Activated naive CD4-positive, alpha-beta T cell treated with anti-CD3 and anti-CD28 coated beads, Interleukin-2, amount 10 ng/mL, durations not matched to agents 7 days and 5 days (primary cell): ENCODE results near the gene CSH1.
"Not testable (repeated sequence)": the region's sequence is repeated elsewhere in the genome, so short reads cannot be mapped to it uniquely, and the experiment has no call there.

Experiments
- CTCF ChIA-PET: fragments of 350-600 bp; sonication (Branson Sonifier 250); formaldehyde crosslinking; loops from one replicate; lab custom pipeline; 2021; ENCODE audit warnings: antibody characterized with exemption; lab: Charles Lee
- DNase-seq: peaks from one replicate; pipeline ENCODE4 v3.0.0-alpha.2; 2020
- H3K27ac Mint-ChIP-seq: one replicate; pipeline ENCODE4 v1.8.0; 2021; ENCODE audit warnings: mild to moderate bottlenecking, moderate library complexity, mixed read lengths
- H3K27me3 Mint-ChIP-seq: one replicate; pipeline ENCODE4 v1.8.0; 2021; ENCODE audit warnings: mild to moderate bottlenecking, mixed read lengths
- H3K36me3 Mint-ChIP-seq: one replicate; pipeline ENCODE4 v1.8.0; 2021; ENCODE audit warnings: mixed read lengths
- H3K4me1 Mint-ChIP-seq: one replicate; pipeline ENCODE4 v1.8.0; 2021; ENCODE audit warnings: mixed read lengths
- H3K4me3 Mint-ChIP-seq: one replicate; pipeline ENCODE4 v1.8.0; 2021; ENCODE audit warnings: mild to moderate bottlenecking, moderate library complexity, mixed read lengths
- H3K9me3 Mint-ChIP-seq: one replicate; pipeline ENCODE4 v1.8.0; 2021; ENCODE audit warnings: mixed read lengths

Gene CSH1

DNA sequence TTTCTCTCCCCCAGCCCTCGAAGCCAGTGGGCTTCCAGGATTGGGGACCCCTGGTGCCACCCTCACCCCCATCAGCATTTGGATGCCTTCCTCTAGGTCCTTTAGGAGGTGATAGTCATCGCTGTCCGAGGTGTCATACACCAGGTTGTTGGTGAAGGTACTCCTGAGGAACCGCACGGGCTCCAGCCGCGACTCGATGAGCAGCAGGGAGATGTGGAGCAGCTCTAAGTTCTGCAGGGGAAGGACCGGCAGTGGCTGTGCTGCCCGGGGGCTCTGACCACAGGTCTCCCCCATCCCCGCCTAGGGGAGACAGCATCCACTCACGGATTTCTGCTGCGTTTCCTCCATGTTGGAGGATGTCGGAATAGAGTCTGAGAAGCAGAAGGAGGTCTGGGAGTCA lies 13.7 kb upstream of the CSH1 start:
- H3K4me1 Mint-ChIP-seq: peaks cover 2% of the 10 kb centered on the region
- no peaks in the 10 kb centered on the region for H3K36me3 Mint-ChIP-seq
- CTCF ChIA-PET: interaction anchor here (0.6 to 4.3 kb wide), 8 partner anchors 8 to 223 kb away, joined by 3 to 40 read pairs (median 8); partner anchors contain the start of gene CD79B
- peak; percentile 10 for DNase-seq
- no peaks in the 10 kb centered on the region for H3K9me3 Mint-ChIP-seq
- H3K27me3 Mint-ChIP-seq: peaks cover 59% of the 10 kb centered on the region
- H3K27ac Mint-ChIP-seq: no peak overlapping the region
- H3K4me3 Mint-ChIP-seq: no peak overlapping the region

DNA sequence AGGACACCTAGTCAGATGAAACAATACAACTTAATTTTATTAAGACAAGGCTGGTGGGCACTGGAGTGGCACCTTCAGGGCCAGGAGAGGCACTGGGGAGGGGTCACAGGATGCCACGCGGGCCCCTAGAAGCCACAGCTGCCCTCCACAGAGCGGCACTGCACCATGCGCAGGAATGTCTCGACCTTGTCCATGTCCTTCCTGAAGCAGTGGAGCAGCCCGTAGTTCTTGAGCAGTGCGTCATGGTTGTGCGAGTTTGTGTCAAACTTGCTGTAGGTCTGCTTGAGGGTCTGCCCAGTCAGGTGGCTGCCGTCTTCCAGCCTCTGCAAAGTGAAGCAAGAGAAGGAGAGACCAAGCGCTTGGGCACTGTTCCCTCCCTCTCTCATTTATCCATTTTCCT lies 13.2 kb upstream of the CSH1 start:
- H3K36me3 Mint-ChIP-seq, H3K4me1 Mint-ChIP-seq, H3K4me3 Mint-ChIP-seq, DNase-seq, H3K9me3 Mint-ChIP-seq, H3K27ac Mint-ChIP-seq: not testable (repeated sequence)
- CTCF ChIA-PET: interaction anchor here (1.7 to 4.3 kb wide), 2 partner anchors 81 to 117 kb away, joined by 8 to 40 read pairs; no protein-coding TSS in a partner anchor
- peaks cover 58% of the 10 kb centered on the region for H3K27me3 Mint-ChIP-seq

DNA sequence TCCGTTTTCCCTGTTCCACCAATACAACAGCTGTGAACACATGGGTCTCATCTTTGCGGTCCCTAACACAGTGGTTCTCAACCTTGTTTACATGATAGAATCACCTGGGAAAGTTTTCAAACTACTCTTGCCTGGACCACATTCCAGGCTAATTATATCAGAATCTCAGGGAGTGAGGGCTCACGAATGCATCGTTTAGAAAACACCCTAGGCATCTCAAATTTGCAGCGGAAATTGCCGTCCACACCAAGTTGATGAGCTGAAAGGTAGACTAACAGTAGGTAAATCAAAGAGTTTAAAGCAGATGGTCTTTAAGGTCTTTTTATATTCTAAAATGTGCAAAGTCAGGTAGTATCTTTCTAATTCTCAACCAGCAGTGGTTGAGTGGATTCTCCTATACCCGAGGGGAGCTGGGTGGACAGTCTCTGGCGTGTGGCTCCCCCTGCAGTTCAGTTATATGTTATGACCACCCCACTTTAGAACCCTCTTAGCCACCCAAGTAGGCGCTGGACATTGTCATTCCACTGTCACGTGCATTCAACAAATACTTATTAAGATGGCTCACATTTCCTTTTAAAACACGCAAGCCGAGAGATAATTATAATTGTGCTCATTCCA lies 10.9 kb upstream of the CSH1 start:
- CTCF ChIA-PET: interaction anchor here (0.9 to 1.4 kb wide), 2 partner anchors 12 to 239 kb away, joined by 3 to 4 read pairs; partner anchors contain the start of gene GH1
- DNase-seq, H3K4me1 Mint-ChIP-seq, H3K9me3 Mint-ChIP-seq, H3K27ac Mint-ChIP-seq, H3K4me3 Mint-ChIP-seq, H3K36me3 Mint-ChIP-seq: not testable (repeated sequence)
- peaks cover 54% of the 10 kb centered on the region for H3K27me3 Mint-ChIP-seq

DNA sequence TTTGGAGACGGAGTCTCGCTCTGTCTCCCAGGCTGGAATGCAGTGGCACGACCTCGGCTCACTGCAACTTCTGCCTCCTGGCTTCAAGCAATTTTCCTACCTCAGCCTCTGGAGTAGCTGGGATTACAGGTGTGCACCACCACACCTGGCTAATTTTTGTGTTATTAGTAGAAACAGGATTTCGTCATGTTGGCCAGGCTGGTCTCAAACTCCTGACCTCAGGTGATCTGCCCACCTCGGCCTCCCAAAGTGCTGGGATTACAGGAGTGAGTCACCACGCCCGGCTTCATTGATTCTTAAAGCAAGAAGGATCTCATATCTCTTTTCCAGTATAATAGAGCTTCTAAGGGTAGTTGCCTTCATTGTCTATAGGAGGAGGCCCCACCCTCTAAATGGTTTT lies 8.4 kb upstream of the CSH1 start:
- peaks cover 57% of the 10 kb centered on the region for H3K27me3 Mint-ChIP-seq
- H3K4me3 Mint-ChIP-seq, H3K27ac Mint-ChIP-seq, H3K36me3 Mint-ChIP-seq, H3K4me1 Mint-ChIP-seq, H3K9me3 Mint-ChIP-seq, DNase-seq: not testable (repeated sequence)
- CTCF ChIA-PET: interaction anchor here (0.6 to 4.6 kb wide), 9 partner anchors 14 to 229 kb away, joined by 3 to 22 read pairs (median 4); partner anchors contain the start of gene GH1

DNA sequence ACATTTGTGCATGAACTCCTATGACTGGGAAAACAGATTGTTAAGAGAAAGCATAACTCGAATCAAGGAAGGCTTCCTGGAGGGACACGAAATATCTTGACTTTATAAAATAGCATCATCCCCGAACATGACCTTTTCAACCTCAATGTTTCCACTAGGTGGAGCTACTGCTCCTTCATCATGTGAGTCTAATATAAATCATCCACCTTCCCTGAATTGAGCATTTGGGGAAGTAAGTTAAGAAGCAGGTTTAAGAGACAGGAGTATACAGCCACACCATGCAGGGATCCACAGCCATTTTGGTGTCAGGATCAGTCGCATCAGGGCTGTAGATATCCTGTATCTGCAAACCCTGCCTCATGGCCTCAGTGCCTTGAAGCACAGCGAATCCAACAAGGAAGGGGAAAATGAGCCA lies 7.4 kb upstream of the CSH1 start:
- not testable (repeated sequence) for H3K27ac Mint-ChIP-seq, H3K4me1 Mint-ChIP-seq, H3K36me3 Mint-ChIP-seq, H3K4me3 Mint-ChIP-seq, H3K9me3 Mint-ChIP-seq
- DNase-seq: peak; percentile 46
- CTCF ChIA-PET: interaction anchor here (1.0 to 4.6 kb wide), 8 partner anchors 13 to 230 kb away, joined by 3 to 22 read pairs (median 8); partner anchors contain the start of gene GH1
- peaks cover 62% of the 10 kb centered on the region for H3K27me3 Mint-ChIP-seq

DNA sequence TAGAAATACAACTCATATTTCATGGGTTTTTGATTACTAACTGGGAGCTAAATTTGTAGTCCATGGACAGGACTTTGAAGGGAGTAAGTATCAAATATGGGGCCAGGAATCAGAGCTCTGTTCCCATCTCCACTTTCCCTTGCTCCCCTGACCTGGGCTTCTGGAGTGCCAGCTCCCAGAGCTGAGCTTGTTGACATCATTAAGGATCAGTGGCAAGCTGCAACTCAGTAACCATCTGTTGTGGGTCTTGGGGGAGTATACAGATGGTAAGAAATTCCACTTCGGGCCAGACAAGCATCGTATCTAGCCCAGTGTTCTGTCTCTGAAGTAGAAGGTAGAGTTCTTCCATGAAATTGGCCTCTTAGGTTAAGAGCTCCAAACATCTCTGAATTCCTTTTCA lies 5.6 kb upstream of the CSH1 start:
- not testable (repeated sequence) for DNase-seq, H3K4me3 Mint-ChIP-seq, H3K9me3 Mint-ChIP-seq, H3K4me1 Mint-ChIP-seq, H3K36me3 Mint-ChIP-seq, H3K27ac Mint-ChIP-seq
- H3K27me3 Mint-ChIP-seq: peaks cover 70% of the 10 kb centered on the region
- CTCF ChIA-PET: interaction anchor here (0.6 to 4.6 kb wide), 6 partner anchors 12 to 124 kb away, joined by 3 to 22 read pairs (median 4); partner anchors contain the start of gene GH1

DNA sequence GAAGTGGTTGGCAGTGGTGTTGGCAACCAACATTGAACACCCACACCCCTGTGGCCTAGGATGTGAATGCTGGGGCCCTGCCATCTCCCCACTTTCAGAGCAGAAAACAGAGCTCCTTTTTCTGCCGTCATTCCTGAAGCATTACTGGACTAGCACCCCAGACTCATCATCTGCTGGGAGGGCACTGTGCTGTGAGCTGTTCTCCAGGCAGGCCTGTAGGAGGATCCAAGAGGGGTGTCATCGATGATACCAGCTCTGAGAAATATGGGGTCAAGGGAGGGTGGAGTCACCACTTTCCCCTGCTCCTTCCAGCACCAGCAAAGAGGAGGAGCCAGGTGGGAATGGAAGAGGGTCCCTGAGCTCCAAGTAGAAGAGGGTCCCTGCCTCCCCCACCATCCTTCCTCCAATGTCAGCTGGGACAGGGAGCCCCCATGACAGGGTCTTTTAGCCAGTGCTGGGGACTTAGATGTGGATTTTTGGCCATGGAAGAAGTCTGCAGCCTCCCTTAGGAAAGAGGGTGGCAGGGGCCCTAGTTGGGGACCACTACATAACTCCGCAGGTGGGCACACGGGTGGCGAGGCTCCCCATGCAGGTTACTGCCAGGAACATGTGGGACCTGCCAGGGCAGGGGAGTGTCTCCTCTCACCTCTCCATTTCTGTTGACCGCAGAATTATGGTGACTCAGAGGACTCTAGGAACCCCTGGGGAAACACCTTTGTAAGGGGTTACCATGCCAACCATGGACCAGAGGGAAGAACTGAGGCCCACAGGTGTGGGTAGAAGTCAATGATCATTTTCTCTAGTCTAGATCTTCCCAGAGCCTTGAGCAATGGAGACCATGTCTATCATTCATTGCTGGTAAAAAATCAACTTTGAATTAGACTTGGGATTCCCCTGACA lies 2.8 kb upstream of the CSH1 start:
- H3K27me3 Mint-ChIP-seq: peaks cover 66% of the 10 kb centered on the region
- H3K4me1 Mint-ChIP-seq, H3K9me3 Mint-ChIP-seq, H3K36me3 Mint-ChIP-seq, H3K27ac Mint-ChIP-seq, H3K4me3 Mint-ChIP-seq: not testable (repeated sequence)
- peak; percentile 21 for DNase-seq
- CTCF ChIA-PET: interaction anchor here (0.6 to 1.5 kb wide), 4 partner anchors 9 to 250 kb away, joined by 3 to 4 read pairs (median 3); no protein-coding TSS in a partner anchor

DNA sequence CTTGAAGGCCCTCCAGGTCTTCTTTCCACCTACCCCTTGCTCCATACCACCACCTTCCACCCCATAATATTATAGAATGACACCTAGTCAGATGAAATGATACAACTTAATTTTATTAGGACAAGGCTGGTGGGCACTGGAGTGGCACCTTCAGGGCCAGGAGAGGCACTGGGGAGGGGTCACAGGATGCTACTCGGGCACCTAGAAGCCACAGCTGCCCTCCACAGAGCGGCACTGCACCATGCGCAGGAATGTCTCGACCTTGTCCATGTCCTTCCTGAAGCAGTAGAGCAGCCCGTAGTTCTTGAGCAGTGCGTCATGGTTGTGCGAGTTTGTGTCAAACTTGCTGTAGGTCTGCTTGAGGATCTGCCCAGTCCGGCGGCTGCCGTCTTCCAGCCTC lies 1.6 kb downstream of the CSH1 start:
- H3K27me3 Mint-ChIP-seq: peaks cover 48% of the 10 kb centered on the region

DNA sequence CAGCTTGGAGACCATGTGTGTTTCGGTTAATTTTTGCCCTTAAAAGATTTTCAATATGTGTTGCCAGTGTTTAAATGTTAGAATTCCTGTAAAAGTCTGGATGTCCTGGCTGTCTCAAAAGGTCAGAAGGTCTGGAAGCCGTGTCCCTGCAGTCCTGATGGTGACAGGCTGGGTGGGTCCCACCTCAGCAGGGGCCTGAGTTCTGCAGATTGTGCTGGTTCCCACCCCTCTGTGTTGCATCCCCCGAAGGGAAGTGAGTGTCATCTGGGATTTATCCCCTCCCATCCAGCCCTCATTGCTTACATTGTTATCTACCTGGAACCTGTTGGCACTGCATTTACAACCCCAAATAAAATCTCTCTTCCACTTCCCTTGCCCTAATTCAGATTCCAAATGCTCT lies 2.4 kb downstream of the CSH1 start:
- H3K36me3 Mint-ChIP-seq, CTCF ChIA-PET, DNase-seq, H3K9me3 Mint-ChIP-seq, H3K4me1 Mint-ChIP-seq, H3K27ac Mint-ChIP-seq, H3K4me3 Mint-ChIP-seq: not testable (repeated sequence)
- peaks cover 46% of the 10 kb centered on the region for H3K27me3 Mint-ChIP-seq

More for the DNA sequence above, 1.6 kb downstream of the CSH1 start:
- H3K4me1 Mint-ChIP-seq, DNase-seq, H3K27ac Mint-ChIP-seq, CTCF ChIA-PET, H3K9me3 Mint-ChIP-seq, H3K4me3 Mint-ChIP-seq, H3K36me3 Mint-ChIP-seq: not testable (repeated sequence)

DNA sequence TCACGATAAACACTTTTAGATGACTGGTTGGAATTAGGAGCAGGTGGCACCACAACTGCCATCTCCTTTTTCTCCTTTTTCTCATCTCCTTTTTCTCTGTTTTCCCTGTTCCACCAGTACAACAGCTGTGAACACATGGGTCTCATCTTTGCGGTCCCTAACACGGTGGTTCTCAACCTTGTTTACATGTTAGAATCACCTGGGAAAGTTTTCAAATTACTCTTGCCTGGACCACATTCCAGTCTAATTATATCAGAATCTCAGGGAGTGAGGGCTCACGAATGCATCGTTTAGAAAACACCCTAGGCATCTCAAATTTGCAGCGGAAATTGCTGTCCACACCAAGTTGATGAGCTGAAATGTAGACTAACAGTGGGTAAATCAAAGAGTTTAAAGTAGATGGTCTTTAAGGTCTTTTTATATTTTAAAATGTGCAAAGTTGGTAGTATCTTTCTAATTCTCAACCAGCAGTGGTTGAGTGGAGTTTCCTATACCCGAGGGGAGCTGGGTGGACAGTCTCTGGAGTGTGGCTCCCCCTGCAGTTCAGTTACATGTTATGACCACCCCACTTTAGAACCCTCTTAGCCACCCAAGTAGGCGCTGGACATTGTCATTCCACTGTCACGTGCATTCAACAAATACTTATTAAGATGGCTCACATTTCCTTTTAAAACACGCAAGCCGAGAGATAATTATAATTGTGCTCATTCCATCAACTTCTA lies 3.9 kb downstream of the CSH1 start:
- not testable (repeated sequence) for H3K4me1 Mint-ChIP-seq, H3K9me3 Mint-ChIP-seq, H3K27ac Mint-ChIP-seq, DNase-seq, H3K4me3 Mint-ChIP-seq, H3K36me3 Mint-ChIP-seq
- CTCF ChIA-PET: interaction anchor here (1.1 kb wide), 2 partner anchors 26 to 241 kb away, joined by 3 to 4 read pairs; no protein-coding TSS in a partner anchor
- H3K27me3 Mint-ChIP-seq: peaks cover 43% of the 10 kb centered on the region

DNA sequence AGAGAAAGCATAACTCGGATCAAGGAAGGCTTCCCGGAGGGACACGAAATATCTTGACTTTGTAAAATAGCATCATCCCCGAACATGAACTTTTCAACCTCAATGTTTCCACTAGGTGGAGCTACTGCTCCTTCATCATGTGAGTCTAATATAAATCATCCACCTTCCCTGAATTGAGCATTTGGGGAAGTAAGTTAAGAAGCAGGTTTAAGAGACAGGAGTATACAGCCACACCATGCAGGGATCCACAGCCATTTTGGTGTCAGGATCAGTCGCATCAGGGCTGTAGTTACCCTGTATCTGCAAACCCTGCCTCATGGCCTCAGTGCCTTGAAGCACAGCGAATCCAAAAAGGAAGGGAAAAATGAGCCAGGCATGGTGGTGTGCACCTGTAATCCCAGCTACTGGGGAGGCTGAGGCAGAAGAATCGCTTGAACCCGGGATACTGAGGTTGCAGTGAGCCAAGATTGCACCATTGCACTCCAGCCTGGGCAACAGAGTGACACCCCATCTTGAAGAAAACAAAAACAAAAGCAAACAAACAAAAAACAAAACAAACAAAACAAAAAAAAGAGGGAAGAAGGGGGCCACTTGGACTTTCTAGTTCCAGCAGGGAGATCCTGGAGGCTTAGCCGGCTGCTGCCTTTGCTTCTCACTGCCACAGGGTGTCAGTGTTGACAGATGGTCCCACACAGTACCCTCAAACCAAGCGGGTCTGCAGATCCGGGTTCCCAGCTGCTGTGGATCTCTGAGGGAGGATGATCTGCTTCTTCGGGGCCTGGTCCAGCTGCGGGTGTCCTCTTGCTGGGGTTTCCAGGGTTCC lies 7.1 kb downstream of the CSH1 start:
- H3K4me3 Mint-ChIP-seq, H3K9me3 Mint-ChIP-seq, H3K27ac Mint-ChIP-seq, H3K36me3 Mint-ChIP-seq, H3K4me1 Mint-ChIP-seq: not testable (repeated sequence)
- H3K27me3 Mint-ChIP-seq: peaks cover 60% of the 10 kb centered on the region
- CTCF ChIA-PET: interaction anchor here (0.7 to 3.2 kb wide), 11 partner anchors 9 to 393 kb away, joined by 3 to 22 read pairs (median 4); partner anchors contain the start of gene CSH2
- DNase-seq: peak; percentile 34

DNA sequence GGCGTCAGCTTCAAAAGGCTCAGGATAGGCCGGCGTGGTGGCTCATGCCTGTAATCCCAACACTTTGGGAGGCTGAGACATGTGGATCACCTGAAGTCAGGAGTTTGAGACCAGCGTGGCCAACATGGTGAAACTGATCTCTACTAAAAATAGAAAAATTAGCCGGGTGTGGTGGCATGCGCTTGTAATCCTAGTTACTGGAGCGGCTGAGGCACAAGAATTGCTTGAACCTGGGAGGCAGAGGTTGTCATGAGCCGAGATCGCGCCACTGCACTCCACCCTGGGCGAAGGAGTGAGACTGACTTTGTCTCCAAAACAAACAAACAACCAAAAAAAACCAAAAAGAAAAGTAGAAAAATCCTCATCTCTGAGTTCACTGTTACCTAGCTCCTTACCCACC lies 11.3 kb downstream of the CSH1 start:
- DNase-seq, H3K9me3 Mint-ChIP-seq, CTCF ChIA-PET, H3K36me3 Mint-ChIP-seq, H3K27ac Mint-ChIP-seq, H3K4me1 Mint-ChIP-seq, H3K4me3 Mint-ChIP-seq: not testable (repeated sequence)
- H3K27me3 Mint-ChIP-seq: peaks cover 56% of the 10 kb centered on the region

DNA sequence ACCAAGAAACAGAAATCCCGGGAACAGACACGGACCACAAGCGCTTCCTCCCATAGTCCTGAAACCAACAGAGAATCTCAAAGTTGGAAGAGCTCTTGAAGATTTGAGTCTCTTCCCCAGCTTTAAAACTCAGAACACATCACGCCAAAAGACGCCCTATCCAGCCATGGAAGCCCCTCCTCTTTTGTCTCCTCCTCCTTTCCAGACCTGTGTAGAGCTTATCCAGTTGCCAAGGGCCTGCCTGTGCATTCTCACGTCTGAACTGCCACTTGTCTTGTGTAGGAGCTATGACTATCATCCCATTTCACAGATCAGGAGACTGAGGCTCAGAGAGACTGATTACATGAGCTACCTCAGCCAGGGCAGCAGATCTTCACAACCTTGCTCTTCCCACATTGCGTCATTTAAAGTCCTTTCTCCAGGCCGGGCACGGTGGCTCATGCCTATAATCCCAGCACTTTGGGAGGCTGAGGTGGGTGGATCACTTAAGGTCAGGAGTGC lies 13.7 kb downstream of the CSH1 start:
- not testable (repeated sequence) for H3K4me1 Mint-ChIP-seq, H3K27ac Mint-ChIP-seq, H3K9me3 Mint-ChIP-seq, H3K4me3 Mint-ChIP-seq, DNase-seq, H3K36me3 Mint-ChIP-seq
- CTCF ChIA-PET: interaction anchor here (0.7 to 2.4 kb wide), 4 partner anchors 13 to 143 kb away, joined by 3 to 8 read pairs (median 4); no protein-coding TSS in a partner anchor
- peaks cover 55% of the 10 kb centered on the region for H3K27me3 Mint-ChIP-seq
